GM04503 (cell line): ENCODE data around the gene RNU5B-1.

ENCODE experiments used
- DNase-seq: peaks from one replicate; pipeline ENCODE4 v3.0.0-alpha.2; 2012; ENCODE audit warnings: low read depth

Gene RNU5B-1

DNA sequence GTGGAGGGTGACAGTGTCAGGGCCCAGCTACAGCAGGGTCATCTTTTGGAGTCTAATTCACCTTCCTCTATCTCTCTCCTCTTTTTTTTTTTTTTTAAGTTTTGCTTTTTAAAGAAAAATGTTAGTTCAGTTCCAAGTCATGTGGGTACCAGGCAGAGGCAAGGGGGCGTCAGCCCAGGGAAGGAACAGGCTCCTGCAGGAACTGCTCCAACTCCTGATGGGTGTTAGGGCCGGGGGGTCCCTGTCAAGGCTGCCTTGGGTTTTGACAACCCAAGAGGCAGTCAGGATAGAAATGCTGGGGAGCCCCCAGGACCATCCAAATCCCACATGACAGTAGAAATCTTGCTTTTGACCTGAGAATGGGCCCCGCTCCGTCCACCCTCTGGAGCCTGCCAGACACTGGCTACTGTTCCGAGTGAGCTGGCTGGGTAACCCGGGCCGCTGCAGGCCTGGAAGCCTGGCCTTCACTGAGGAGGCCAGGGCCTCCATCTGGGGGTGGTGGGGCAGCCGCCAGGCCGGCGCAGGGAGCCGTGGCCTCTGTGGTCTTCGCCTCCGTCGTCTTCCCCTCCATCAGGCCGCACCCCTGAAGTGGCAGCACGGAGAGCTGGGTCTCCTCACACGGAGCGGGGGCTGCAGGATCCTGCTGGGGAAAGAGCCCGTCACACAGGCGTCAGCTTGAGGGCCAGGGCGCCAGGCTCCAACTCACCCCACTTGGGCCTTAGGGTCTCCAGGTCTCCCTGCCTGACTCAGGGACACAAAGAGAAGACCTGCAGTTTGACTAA lies 24.2 kb downstream of the RNU5B-1 start:
- no peak for DNase-seq

DNA sequence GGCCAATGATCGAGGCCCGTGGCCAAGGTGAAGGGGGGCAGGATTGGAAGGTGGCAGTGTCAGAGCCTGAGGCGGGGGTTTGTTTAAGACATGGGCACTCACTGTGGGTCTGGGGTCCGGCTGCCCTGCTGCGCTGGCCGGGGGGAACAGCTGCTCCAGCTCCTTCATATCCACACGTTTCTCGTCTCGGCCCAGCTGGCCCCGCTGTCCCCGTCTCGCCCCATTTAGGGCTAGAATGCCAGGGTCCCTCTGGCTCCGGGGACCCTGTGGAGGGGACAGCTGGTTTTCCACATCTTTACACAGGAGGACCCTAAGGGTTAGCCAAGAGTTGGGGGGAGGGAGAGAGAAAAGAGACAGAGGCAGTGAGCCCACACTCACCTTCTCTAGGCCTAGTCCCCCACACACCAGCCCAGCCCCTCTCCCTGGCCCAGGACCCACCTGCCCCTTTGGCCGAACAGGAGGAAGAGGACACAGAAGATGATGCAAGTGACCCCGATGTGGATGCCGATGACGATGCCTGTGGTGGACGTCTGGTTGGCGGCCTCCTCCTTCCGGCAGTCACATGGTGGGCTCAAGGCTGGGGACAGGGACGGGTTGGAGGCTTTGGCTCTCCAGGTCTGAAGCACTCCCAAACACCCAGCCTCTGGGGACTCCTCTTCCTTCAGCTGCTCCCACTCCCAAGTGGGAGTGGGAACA lies 25.0 kb downstream of the RNU5B-1 start:
- DNase-seq = no peak

DNA sequence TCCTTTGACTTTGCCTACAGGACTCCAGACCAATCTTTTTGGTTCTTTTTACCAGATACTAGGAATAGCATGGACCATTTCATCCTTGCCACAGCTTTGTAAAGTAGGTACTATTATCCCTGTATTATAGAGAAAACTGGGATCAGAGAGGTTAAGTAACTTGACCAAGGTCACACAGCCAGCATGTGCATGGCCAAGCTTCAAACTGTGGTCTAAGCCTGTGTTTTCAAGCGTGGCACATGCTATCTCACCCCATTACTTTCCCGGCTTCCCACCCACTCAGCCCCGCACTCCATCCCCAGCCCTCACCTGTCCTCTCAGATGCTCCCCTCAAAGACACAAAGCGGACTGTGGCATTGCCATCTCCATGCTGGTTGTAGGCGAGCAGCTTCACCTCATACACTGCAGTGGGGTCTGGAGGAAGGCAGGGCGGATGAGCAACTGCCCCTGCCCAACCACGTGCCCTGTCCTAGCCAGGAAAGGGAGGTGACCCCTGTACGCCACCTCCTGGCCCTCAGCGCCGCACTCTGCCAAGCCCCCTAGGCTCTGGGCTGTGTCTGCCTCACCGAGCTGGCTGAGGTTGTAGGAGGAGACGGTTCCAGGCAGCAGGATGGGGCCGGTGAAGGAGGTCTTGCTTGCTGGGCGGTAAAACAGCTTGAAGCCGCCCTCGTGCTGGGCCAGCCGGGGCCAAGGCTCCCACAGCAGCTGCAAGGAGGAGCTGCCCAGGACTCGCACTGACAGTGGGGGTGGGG lies 25.7 kb downstream of the RNU5B-1 start:
- no peak for DNase-seq

DNA sequence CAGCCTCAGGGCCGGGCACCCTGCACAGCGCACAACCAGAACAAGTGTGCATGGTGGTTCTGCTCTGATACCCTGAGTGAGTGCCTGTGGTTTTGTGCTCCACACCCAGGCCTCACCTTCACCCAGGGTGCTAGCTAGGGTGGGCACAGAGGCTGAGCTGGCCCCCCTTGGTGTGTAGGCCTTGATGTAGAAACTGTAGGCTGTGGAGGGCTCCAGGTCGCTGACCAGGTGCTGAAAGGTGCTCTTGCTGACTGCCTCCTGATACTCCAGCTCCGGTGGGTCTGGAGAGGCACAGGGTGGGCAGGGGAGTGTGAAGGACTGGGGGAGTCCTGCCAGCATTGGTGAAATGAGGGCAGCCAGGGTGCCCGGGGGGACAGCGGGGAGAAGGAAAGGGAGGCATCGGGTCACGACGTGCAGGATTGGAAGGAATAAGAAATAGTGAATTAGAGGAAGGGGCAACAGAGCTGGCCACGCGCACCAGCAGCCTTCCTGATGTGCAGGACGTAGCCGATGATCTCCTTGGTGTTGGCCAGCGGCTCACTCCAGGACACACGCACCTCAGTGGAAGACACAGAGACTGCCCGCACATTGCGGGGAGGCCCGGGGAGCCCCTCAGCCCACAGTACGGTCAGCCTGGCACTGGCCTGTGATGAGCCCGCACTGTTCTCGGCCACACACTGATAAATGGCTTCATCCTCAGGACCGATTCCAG lies 26.6 kb downstream of the RNU5B-1 start:
- DNase-seq = no peak

DNA sequence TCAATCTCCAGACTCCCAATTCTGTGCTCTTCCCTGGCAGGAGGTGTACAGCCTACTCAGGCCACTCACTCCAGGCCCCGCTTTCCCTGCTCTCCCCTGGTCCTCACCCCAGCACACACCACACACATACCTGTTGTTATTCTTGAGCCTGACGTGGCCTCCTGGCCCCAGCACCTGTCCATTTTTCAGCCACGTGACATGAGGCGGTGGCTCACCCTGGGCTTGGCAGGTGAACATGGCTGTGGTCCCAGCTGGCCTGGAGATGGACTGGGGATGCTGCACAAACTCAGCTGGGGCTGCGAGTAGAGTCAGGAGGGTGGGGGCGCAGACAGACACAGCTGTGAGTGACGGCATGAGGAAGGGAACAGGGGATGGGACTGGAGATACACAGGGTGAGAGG lies 27.3 kb downstream of the RNU5B-1 start:
- DNase-seq = no peak

DNA sequence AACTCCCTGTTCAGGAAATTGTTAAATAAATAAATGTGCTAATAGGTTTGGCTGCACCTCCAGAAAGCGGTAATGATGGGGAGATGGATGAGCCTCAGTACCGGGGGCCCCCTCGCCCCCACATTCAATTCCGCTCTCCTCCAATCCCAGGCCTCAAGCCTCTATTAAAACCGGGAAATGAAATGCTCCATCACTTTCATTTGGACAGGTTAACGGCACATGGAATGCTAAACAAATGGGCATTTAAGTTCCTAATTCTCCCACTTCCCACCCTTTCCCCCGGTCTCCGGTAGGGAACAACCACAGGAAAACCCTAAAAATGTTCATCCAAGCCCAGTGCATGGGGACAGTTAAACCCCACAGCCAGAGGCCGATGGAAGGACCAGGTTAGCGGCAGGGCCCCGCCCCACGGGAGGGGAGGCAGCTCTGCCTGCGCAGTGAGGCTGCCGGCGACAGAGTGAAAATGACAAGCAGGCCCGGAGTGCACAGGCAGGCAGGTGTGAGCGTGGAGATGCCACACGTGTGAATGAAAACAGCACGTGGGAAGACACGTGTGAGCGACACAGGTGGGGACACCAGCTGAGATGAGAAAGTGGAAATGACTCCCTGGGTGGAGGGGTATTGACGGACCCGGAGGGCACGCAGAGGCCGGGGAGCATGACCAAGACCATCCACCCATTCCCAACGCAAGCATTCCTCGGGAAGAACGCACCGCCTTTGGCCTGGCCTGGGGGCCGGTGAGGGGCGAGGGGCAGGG lies 28.1 kb downstream of the RNU5B-1 start:
- DNase-seq = no peak

DNA sequence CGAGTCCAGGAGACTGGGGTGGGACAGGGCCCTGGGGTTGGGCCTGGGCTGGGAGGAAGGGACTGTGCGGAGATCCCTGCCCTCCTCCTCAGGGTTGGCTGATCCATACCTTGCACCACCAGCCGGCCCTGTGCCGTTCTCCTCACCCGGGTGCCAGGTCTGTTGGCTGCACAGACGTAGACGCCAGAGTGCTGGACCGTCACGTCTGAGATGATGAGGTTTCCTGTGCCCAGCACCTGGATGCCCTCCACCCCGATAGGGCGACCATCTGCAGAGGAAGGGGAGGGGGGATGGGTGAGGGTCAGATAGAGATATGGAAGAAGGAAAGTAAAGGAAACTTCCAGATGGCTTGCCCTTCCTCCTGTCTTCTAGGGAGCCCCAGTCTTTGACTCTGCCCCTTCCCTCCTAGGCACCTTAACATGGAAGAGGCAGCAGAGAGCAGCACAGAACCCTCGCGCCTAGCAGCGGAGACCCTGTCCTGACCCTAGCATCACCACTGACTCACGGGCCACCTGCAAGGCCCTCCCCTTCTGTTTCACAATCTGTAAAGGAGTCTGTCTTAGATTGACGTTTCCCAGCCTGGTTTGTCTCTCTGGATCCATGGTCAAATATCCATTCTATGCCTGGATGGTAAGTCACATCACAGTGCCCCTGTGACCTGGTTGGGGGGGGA lies 28.8 kb downstream of the RNU5B-1 start:
- no peak for DNase-seq

DNA sequence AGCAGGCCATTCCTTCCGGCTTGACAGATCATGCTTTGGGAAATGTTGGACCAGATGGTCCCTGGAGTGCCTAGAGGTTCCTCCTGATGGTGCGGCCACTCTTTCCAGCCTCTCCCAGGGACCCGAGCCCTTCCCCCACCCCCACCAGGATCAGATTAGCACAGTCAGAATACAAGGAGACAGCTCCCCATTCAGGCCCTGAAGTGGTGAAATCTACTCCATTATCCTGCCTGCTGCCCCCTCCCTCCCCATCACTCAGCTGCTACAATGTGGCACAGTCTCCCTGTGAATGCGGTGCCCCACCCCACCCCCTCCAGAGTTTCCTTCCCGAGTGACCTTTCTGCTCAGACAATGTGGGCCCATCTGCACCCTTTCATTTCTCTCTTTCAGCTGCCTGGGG lies 29.4 kb downstream of the RNU5B-1 start:
- no peak for DNase-seq

DNA sequence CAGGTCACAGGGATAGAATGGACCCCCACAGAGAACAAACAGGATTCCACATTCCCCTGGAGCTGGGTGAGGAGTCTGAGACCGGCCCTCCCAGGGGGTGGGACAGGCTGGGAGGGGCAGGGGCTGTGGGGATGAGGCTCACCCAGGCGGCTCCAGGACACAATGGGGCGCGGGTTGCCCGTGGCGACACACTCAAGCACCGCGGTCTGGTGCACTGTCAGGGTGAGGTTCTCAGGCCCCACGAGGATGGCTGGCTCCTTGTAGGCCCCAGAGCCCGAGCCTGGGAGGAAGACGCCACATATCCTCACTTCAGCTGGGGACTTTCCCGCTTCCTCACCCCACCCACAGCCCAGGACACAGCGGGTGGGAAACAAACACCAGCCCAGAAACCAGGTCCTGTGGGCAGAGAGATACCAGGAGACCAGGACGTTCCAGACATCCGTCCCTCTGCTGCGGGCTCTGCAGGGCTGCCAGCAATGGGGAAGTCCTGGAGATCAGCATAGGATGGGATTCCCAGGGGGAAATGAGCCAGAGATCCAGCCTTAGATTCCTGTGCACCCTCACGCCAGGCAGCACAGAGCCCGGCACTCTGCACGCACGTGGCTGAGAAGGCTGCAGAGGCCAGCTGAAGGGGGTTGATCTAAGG lies 30.2 kb downstream of the RNU5B-1 start:
- no peak for DNase-seq

DNA sequence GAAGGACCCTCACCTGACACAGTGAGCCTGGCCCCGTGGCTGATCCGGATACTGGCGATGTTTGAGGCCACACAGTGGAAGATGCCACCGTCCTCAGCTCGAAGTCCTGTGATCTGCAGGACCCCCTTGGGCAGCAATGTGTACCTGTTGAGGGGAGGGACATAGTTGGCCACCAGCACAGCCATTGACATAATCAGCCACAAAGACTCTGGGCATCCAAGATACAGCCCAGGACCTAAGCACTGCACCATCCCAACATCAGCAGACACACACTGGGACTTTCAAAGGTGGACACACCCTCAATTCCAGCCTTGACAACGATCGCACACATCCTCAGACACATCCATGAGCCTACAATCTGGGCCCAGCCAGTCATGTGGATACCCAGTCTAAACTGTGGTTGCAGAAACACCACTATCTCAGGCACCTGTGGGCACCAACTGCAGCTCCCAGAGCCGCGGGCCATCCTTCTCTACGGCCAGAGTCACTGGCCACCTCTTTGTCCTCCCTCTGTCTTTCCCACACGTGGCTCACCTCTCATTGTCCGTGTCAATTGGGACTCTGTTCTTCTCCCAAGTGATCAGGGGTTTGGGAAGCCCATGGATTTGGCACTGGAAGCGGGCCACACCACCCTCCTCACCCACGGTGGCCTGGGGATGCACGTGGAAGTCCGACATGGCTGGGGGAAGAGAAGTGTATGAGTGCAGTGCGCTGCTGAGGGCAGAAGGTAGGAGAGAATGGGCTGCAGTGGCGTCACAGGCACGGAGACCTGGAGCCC lies 31.0 kb downstream of the RNU5B-1 start:
- DNase-seq = no peak

DNA sequence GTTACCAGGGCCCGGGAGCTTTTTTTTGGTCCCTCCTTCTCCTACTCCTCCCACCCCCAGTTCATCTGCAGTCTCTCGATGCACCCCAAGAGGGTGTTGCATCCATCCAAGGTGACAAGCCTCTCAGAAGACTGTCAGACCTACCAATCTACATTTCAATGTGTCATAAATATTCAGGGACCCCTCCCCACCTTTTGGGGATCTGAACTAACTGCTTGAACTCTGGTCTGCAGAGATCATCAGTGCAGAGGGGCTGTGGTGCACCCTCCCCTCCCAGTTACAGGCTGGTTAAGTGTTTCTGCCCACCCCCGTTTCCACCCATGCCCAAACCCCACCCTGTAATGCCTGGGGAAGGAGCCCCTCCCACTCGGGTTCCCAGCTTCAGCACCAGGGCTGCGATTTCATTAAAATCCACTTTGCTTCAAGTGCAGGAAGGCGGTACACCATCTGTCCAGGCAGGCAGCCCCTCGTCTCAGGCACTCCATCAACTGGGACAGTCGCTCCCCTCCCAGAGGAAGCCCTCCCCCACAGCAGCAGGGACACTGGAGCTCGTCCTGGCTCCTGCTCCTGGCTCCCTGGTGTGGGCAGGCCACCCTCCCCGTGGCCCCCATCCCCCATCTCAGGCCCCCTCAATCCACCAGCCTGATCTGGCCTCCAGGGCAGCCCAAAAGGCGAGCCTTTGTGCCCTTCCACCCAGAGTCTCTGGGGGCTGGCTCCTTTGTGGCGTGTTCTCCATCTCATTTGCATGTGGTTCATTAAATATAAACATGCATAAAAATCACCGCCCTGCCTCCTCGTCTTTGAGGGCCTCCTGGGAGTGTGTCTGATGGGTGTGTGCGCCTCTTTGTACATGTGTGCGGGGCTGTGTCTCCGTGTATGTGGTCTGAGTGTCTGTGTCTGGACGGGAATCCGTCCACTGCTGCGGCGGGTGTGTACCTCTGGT lies 32.3 kb downstream of the RNU5B-1 start:
- no peak for DNase-seq

DNA sequence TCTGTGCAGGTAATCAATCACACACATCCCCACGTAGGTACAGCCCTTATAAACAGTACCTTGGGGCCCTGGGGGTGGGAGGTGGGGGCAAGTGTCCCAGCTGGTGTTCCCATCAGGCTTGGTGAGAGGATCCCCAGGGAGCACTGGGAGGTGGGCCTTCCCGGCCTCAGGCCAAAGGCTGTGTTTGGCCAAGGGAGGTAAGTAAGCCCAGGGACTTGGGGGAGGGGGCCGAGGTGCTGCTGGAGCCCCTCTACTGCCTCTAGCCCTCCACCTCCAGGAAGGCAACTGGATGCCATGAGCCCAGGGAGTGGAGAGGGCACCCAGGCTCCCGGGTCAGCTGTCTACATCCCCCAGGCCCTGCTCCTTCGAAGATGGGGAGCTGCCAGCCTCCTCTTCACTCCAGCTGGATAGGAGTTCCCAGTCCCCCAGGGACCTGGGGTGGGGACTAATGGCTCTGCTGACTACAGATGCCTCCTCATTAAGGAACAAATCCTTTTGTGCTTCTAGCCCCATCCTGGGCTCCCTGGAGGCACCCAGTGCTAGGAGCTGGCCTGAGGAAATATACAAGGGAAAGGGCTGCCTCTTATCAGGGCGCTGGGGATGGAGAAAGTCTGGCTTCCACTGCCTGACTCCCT lies 33.1 kb downstream of the RNU5B-1 start:
- DNase-seq = no peak

DNA sequence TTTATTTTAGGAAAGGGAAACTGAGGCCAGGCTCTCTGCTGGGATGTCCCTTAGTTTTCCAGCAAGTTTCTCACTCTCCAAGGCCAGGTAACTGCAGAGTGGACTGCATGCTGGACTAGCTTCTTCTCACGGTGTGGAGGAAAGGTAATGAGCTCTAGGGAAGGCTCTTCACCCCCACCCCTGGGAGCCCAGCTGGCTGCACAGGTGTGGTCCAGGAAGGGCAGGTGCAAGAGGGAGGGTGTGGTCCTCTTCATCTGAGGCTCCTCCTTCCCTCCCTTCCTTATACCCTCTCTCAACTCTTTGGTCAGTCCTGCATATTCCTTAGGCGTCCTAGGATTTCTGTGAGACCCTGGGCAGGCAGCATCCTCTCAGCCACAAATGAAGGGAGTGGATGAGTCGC lies 33.9 kb downstream of the RNU5B-1 start:
- DNase-seq = no peak

DNA sequence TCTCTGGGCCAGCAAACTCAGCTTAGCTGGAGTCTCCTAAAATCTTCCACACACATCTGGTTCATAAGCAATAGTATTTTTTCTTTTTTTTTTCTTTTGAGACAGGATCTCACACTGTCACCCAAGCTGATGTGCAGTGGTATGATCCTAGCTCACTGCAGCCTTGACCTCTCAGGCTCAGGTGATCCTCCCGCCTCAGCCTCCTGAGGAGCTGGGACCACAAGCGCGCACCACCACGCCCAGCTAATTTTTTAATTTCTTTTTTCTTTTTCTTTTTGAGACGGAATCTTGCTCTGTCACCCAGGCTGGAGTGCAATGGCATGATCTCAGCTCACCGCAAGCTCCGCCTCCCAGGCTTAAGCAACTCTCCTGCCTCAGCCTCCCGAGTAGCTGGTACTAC lies 34.3 kb downstream of the RNU5B-1 start:
- DNase-seq = no peak

DNA sequence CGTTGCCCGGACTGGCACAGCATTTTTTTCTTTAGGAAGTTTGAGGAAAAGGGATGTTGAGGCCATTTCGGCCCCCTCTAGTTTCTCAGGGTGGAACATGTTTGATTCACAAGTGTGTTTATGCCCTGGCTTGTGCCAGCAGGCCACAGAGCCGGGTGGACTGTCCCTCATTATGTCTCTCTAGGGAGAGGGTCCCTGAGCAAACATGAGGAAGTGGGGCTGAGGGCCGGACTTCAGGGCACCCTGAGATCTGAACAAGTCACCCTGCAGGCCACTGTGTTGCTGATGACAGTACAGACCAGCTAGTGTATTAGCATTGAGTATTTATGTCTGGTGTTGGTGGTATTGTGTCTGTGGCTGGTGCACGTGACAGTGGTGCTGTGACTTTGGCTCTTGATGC lies 34.9 kb downstream of the RNU5B-1 start:
- DNase-seq = no peak

DNA sequence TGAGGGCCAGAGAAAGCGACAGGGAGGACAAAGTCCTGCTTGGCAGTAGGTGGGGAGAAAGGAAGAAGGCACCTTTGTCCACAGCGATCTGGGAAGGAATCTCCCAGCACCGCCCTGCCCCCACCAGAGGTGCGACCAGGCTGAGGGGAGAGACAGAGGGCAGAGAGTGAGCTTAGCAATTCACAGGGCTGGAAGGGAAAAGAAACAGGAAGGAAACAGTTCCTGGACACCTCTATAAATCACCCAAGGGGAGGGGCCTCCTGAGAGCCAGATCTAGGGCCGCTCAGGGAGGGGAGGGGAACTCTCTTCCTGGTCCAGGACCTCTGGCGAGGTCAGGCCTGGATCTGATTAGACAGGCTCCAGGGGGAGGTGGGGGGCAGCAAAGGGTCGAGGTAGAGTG lies 35.4 kb downstream of the RNU5B-1 start:
- DNase-seq = no peak

DNA sequence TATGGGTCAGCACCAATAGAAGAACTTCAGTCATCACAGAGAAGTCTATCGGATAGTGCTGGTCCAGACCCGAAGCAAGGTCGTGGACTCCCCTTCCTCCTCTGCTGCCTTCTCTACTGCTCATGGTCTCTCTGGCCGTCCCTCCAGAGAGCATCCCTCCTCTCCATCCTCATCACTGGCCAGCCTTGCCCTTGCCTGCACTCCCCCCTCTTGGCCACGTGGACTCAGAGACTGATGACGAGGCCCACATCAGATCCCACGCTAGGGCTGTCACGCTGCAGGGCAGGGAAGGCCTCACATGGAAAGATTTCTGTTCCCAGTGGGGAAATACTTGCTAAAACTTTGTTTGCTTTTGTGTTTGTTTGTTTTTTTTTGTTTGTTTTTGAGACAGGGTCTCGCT lies 38.0 kb downstream of the RNU5B-1 start:
- DNase-seq = no peak

DNA sequence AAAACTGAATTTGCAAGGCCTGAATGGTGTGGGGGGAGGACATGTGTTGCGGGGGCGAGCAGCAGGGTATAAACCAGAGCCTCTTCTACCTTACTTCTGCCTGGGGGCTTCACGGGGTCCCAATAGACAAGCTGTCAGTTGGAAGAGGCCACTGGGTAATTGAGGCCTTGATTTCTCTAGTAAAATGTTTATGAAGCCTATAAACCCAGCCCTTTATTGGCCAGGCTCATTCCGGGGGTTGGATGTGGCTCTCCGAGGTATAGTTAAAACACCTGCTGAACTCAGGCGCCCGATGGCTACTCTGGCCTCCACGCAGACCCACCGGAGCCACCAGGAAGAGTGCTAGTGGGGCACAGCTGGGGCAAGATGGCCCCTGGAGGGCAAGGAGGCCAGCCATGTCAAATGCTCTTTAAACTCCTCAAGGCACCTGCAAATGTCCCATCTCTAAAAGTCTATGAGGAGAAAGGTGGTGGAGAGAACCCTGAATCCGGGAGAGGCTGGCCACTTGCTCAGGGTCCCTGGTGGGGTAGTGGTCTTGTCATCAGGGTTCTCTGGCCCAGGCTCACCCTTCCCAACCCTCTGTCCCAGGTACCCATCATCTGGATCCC lies 39.0 kb downstream of the RNU5B-1 start:
- DNase-seq = no peak
